Subcutaneous abdominal adipose tissue (tissue), 5 donors: ENCODE results near the gene CST11.

ENCODE experiments used
- H3K27ac ChIP-seq: one replicate; pipeline ENCODE4 v1.7.0; 2013; ENCODE audit warnings: low read depth, mild to moderate bottlenecking, inconsistent platforms, low read length, moderate library complexity
- H3K27me3 ChIP-seq, 5 donors: one replicate each; pipeline ENCODE4 v1.7.0; 2013; ENCODE audit warnings: low read length in 5 of 5, inconsistent platforms in 1 of 5; ENCODE audit not compliant: control insufficient read depth in 5 of 5, insufficient read depth in 4 of 5
- H3K36me3 ChIP-seq, 5 donors: one replicate each; pipeline ENCODE4 v1.7.0; 2013; ENCODE audit warnings: low read length in 5 of 5; ENCODE audit not compliant: control insufficient read depth in 5 of 5, insufficient read depth in 5 of 5
- H3K4me1 ChIP-seq, 5 donors: one replicate each; pipeline ENCODE4 v1.7.0; 2013; ENCODE audit warnings: low read length in 5 of 5, mild to moderate bottlenecking in 3 of 5, moderate library complexity in 1 of 5; ENCODE audit not compliant: control insufficient read depth in 5 of 5, insufficient read depth in 5 of 5
- H3K4me3 ChIP-seq, 5 donors: one replicate each; pipeline ENCODE4 v1.7.0; 2013; ENCODE audit warnings: low read length in 5 of 5, low read depth in 1 of 5
- H3K9ac ChIP-seq, 5 donors: one replicate each; pipeline ENCODE4 v1.7.0; 2013; ENCODE audit warnings: low read length in 5 of 5, mild to moderate bottlenecking in 4 of 5, moderate library complexity in 3 of 5
- H3K9me3 ChIP-seq, 5 donors: one replicate each; pipeline ENCODE4 v1.7.0; 2013; ENCODE audit warnings: low read length in 5 of 5; ENCODE audit not compliant: control insufficient read depth in 5 of 5
- donor health status: healthy.
- donor health status: healthy.
- donor health status: healthy.
- donor health status: healthy.
- donor health status: healthy.

Gene CST11

DNA sequence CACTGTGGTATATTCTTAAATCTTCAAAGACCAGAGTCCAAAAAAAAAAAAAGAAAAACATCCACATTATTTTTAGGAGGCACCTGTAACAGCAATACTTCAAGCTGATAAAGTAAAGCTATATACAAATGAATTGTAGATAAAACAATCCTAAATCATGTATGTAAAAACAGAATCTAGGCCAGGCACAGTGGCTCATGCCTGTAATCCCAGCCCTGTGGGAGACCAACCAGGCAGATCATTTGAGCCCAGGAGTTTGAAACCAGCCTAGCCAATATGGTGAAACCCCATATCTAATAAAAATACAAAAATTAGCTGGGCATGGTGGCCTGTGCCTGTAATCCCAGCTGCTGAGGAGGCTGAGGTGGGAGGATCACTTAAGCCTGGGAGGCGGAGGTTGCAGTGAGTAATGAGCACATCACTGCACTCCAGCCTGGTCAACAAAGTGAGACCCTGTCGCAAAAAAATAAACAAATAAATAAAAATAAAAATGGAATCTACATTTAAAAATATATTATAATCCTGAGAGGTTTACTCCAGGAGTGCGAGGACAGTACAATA is 38.7 kb downstream of the CST11 start:
- H3K27me3 ChIP-seq = no peaks in the 10 kb centered on the region
- no peak overlapping the region for H3K27ac ChIP-seq
- no peak overlapping the region for H3K4me3 ChIP-seq
- H3K4me1 ChIP-seq = peaks cover 0 to 21% (median 17%) of the 10 kb centered on the region in 5 donors
- no peaks in the 10 kb centered on the region for H3K9me3 ChIP-seq
- H3K36me3 ChIP-seq = no peaks in the 10 kb centered on the region
- H3K9ac ChIP-seq = no peak overlapping the region

DNA sequence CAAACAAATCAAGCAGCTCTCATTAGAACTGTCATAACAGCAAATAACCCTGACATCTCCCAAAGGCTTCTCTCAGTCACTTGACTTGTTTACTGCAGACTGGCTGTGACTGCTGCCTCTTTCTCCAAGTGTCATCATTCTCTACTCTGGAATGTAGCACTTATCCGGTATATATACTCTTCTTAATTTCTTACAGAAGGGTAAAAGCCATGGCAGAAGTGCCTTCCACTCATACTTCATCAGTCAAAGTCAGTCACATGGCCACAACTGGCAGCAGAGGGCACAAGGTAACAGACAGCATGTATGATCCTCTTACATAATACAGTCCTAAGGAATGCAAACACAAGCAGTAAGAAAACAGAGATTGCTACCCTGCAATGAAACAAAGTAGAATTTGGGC is 40.6 kb downstream of the CST11 start:
- Histone ChIP-seq H3K4me1 (peaks cover 0 to 21% (median 16%) of the 10 kb centered on the region in 5 donors), H3K9ac (no peak overlapping the region), H3K9me3 (no peaks in the 10 kb centered on the region), H3K27ac (no peak overlapping the region), H3K4me3 (peak overlapping the region in 1 of 5 donors; percentile 29), H3K27me3 (no peaks in the 10 kb centered on the region), H3K36me3 (no peaks in the 10 kb centered on the region)

DNA sequence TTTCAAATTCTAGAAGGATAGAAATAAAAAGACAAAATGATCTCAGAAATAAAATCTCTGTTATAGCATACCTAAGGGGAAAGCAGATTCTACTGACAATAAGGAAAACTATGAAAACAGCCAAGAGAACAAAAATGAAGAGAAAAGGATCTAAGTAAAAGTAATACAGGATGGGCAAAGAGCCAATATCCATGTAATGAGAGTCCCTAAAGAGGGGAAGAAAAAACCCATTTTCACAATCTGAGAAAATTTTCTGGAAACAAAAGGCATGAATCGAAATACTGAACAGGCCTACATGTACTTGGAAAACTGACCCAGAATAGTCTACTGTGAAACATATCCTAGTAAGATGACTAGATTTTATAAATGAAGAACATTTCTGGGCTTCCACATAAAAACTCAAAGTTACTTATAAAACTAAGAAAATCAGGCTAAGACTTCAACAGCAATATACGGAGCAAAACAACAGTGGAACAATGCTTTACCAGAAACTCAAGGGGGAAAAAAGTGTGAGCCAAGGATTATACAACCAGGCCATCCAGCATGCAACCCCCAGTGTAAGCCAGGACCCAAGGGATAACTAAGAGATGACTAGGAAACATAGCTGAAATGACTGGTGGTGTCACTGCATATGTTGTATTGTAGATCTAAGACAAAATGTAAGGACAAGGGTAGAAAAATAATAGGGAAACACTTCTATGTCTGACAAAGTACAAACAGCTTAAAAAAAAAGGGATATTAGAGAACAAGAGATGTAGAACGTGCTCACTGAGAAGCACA is 41.6 kb downstream of the CST11 start:
- H3K27ac ChIP-seq = no peak overlapping the region
- no peak overlapping the region for H3K4me3 ChIP-seq
- H3K4me1 ChIP-seq = peaks cover 0 to 20% (median 16%) of the 10 kb centered on the region in 5 donors
- H3K27me3 ChIP-seq = no peaks in the 10 kb centered on the region
- no peaks in the 10 kb centered on the region for H3K36me3 ChIP-seq
- no peak overlapping the region for H3K9ac ChIP-seq
- no peaks in the 10 kb centered on the region for H3K9me3 ChIP-seq

DNA sequence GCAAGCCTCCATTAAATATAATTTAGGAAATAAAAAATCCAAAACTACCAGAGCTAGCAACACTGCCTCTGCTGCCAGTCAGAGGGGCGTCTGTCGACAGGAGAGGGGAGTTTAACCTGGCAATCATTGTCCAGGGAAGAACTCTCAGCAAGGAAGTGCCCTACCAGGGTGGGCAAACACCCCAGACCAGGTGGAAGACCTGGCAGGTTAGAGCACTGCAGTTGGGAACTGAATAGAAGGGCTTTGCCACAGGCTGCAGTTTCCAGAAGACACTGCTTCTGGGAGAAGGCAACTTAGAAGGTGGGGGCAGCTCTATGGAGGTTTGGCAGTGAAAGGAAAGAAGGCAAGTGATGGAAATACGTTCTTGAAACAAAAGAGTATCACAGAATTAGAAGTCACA is 42.9 kb downstream of the CST11 start:
- Histone ChIP-seq H3K27ac (no peak overlapping the region), H3K36me3 (no peaks in the 10 kb centered on the region), H3K9ac (no peak overlapping the region), H3K27me3 (no peaks in the 10 kb centered on the region), H3K9me3 (no peaks in the 10 kb centered on the region), H3K4me3 (no peak overlapping the region), H3K4me1 (peaks cover 0 to 19% (median 16%) of the 10 kb centered on the region in 5 donors)

DNA sequence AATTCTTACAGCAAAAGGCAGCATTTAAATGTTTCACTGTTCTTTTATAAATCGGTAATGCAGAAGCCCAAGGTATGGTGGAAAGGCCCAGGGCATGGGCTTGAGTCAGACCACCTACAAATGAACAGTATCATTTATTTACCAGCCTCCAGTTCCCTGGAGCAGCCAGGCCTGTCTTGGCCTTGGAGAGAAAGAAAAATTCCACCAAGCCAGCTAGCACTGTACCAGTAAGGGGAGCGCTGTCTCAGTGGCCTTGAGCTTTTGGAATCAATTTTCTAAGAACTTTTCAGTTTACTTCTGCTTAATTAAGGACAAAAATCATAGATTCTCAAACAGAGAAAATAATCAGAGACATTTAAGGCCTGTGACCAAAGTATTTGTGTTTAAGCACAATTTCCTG is 43.7 kb downstream of the CST11 start:
- Histone ChIP-seq H3K27me3 (no peaks in the 10 kb centered on the region), H3K4me3 (no peak overlapping the region), H3K27ac (no peak overlapping the region), H3K9me3 (no peaks in the 10 kb centered on the region), H3K4me1 (peaks cover 0 to 19% (median 16%) of the 10 kb centered on the region in 5 donors), H3K36me3 (no peaks in the 10 kb centered on the region), H3K9ac (no peak overlapping the region)

DNA sequence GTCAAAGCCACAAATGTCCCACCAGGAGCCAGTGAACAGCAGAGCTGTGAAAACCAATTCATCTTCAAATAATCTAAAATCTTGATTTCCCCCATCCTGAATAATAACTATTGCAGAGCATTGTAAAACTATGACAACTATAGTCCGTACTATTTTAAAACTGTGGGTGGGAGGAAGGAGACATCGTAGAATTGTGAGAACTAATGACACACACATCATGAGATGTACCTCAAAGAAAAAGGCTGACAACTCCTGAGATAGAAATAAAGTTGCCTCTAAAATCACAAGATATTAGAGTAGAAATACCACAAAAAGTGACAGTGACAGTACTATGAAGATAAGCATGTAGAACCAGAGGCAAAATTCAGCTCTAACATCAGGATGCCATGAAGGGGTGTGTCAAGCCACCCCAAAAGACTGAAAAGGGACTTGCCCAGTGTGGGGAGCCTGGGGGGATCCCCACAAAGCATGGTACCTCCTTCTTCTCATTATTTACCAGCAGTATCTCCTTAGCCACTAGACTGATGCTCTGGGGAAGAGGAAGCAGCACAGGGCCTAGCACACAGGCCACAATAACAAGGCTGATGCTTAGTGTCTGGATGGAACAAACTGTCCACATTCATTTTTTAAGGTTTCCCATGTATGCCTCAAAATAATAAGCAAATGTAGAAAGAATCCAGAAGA is 44.8 kb downstream of the CST11 start:
- Histone ChIP-seq H3K4me1 (peaks cover 0 to 19% (median 16%) of the 10 kb centered on the region in 5 donors), H3K27ac (no peak overlapping the region), H3K9me3 (no peaks in the 10 kb centered on the region), H3K36me3 (peaks cover 0 to under 1% (median 0%) of the 10 kb centered on the region in 5 donors), H3K9ac (no peak overlapping the region), H3K4me3 (no peak overlapping the region), H3K27me3 (no peaks in the 10 kb centered on the region)

DNA sequence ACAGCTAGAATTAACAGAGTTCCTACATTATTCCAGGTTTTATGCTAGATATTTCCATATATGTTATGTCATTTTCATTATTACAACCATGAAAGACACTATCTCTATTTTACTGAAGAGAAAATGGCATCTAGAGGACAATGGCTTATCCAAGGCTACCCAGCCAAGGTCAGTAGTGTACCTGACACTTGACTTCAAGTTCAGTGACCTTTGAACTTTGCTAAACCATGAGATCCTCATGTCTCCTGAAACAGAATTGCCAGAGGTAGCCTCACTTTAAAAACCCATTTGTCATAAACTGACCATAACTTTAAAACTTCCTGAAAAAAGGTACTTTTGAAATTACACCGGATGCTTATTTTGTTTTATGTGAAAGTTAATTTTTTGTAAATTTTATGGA is 45.8 kb downstream of the CST11 start:
- no peaks in the 10 kb centered on the region for H3K9me3 ChIP-seq
- H3K9ac ChIP-seq = no peak overlapping the region
- H3K4me1 ChIP-seq = peaks cover 0 to 14% (median 10%) of the 10 kb centered on the region in 5 donors
- H3K27ac ChIP-seq = no peak overlapping the region
- no peaks in the 10 kb centered on the region for H3K27me3 ChIP-seq
- H3K4me3 ChIP-seq = no peak overlapping the region
- peaks cover 0 to 8% (median 3%) of the 10 kb centered on the region in 5 donors for H3K36me3 ChIP-seq

DNA sequence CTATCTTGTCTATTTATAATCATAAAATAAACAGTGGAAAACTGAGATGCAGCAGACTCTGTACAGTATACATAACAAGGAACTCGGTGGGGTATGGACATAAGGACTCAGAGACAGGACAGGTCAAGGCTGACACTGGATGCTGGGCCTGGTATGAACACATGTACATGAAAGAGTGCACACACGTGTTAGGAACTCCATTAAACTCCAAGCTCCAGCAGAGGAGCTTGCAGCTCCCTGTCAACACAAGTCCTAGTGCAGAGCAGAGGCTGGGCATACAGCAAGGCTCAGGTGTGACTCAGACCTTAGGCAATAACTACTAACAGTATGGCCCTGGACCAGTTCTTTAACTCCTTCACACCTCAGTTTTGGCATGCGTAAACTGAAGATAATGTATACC is 48.5 kb downstream of the CST11 start:
- H3K4me1 ChIP-seq = no peaks in the 10 kb centered on the region
- H3K4me3 ChIP-seq = no peak overlapping the region
- H3K27ac ChIP-seq = no peak overlapping the region
- H3K9ac ChIP-seq = peak overlapping the region in 1 of 5 donors; percentile 14
- no peaks in the 10 kb centered on the region for H3K27me3 ChIP-seq
- no peaks in the 10 kb centered on the region for H3K9me3 ChIP-seq
- H3K36me3 ChIP-seq = peaks cover 4 to 11% (median 8%) of the 10 kb centered on the region in 5 donors

DNA sequence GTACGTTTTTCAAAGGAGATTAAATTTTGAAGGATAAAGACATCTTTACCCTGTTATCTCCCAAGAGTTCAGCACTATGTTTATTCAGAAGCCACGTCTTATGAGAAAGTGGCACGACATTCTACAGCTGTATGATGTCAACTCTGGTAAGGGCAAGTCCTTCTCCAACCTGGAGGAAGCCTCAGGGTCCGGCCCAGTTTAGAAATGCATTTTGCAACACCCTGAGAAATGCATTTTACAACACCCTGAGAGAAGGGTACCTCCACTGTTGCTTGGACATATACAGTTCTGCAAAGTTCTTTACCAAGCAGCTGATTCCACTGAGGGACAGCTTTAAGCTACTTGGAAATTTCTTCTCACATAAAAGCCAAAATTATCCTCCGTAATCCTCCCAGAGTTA is 48.9 kb downstream of the CST11 start:
- Histone ChIP-seq H3K4me1 (no peaks in the 10 kb centered on the region), H3K27ac (no peak overlapping the region)

DNA sequence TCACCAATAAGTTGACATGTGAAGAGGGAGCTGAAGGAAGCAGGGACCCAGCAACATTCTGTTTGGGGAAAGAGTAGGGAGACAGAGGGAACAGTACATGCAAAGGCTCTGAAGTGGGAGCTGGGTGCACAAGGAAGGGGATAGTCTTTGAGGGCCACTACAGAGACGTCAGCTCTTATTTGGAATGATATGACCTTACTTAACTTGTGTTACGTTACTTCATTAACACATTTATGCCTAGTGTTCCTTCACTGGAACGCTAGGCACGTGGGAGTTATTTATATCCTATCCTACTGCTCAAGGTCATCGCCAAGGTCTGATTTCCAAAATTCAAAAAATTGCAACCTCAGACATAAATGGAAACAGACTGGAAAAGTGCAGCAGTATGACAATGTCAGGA is 51.6 kb downstream of the CST11 start:
- Histone ChIP-seq H3K36me3 (peaks cover 4 to 14% (median 9%) of the 10 kb centered on the region in 5 donors), H3K27ac (no peak overlapping the region), H3K27me3 (no peaks in the 10 kb centered on the region), H3K9me3 (no peaks in the 10 kb centered on the region), H3K9ac (no peak overlapping the region), H3K4me1 (peaks cover 0 to 6% (median 0%) of the 10 kb centered on the region in 5 donors), H3K4me3 (no peak overlapping the region)

More for the DNA sequence above, 48.9 kb downstream of the CST11 start:
- Histone ChIP-seq H3K9me3 (no peaks in the 10 kb centered on the region), H3K9ac (peak overlapping the region in 1 of 5 donors; percentile 14), H3K36me3 (peaks cover 4 to 11% (median 8%) of the 10 kb centered on the region in 5 donors), H3K4me3 (no peak overlapping the region), H3K27me3 (no peaks in the 10 kb centered on the region)
